B cell (primary cell): ENCODE measurements around the gene CRYGN. TPM values are rescaled to one million over a fixed set of nuclear protein-coding genes. Genes with fewer than 3 reads are reported as not detected.

Experiments used
- ATAC-seq: fragments of 200-7000 bp; cut with Tn5 transposase; one replicate; pipeline ENCODE4 v1.10.0; 2021; ENCODE audit warnings: low read depth, mild to moderate bottlenecking, moderate number of reproducible peaks, moderate library complexity
- CTCF ChIA-PET: fragments of 350-600 bp; sonication (Branson Sonifier 250); formaldehyde crosslinking; loops from one replicate; lab custom pipeline; 2021; ENCODE audit warnings: antibody characterized with exemption, inconsistent platforms; lab: Charles Lee
- POLR2A ChIA-PET: fragments of 350-600 bp; sonication (Branson Sonifier 250); formaldehyde crosslinking; loops from one replicate; lab custom pipeline; 2021; ENCODE audit warnings: antibody characterized with exemption; lab: Charles Lee
- DNase-seq: peaks from one replicate; pipeline ENCODE4 v3.0.0; 2013
- H2AFZ ChIP-seq: 2 replicates; pipeline ENCODE4 v1.6.1; 2012; ENCODE audit warnings: mild to moderate bottlenecking, low read depth, low read length; ENCODE audit not compliant: insufficient read depth, poor library complexity, severe bottlenecking
- H3K27ac ChIP-seq, 2 donors: 1 replicate in 1 of 2; 2 replicates in 1 of 2; pipeline ENCODE4 v1.5.1; 2012 to 2013; ENCODE audit warnings: low read length in 2 of 2, mild to moderate bottlenecking in 2 of 2, moderate library complexity in 1 of 2
- H3K27me3 ChIP-seq, 4 experiments: fragments of 200-600 bp in 1 of 4; sonication (generic) in 1 of 4; replicated peaks in 1 of 4; 1 replicate in 2 of 4; 2 replicates in 2 of 4; pipeline versions ENCODE4 v1.6.1 to v1.7.0; 2013 to 2016; ENCODE audit warnings: low read length in 3 of 4, mild to moderate bottlenecking in 2 of 4, mixed read lengths in 1 of 4, moderate library complexity in 1 of 4; ENCODE audit not compliant: insufficient read depth in 4 of 4, control insufficient read depth in 3 of 4; ENCODE audit errors: control extremely low read depth in 1 of 4
- H3K36me3 ChIP-seq, 2 experiments: replicated peaks in 1 of 2; 1 replicate in 1 of 2; 2 replicates in 1 of 2; pipeline versions ENCODE4 v1.6.1 to v1.7.1; 2013; ENCODE audit warnings: low read length in 1 of 2; ENCODE audit not compliant: insufficient read depth in 2 of 2, control insufficient read depth in 1 of 2; ENCODE audit errors: control extremely low read depth in 1 of 2, extremely low read depth in 1 of 2
- H3K4me1 ChIP-seq, 2 donors: fragments of 200-600 bp in 1 of 2; sonication (generic) in 1 of 2; 1 replicate in 1 of 2; 2 replicates in 1 of 2; pipeline versions ENCODE4 v1.5.1 to v1.6.1; 2013 to 2017; ENCODE audit warnings: low read length in 2 of 2; ENCODE audit not compliant: control insufficient read depth in 2 of 2, insufficient read depth in 2 of 2
- H3K4me2 ChIP-seq: replicated peaks from 2 replicates; pipeline ENCODE3; 2012; ENCODE audit warnings: mild to moderate bottlenecking, low read depth, low read length; ENCODE audit not compliant: poor library complexity, severe bottlenecking
- H3K4me3 ChIP-seq, 5 experiments: fragments of 200-600 bp in 1 of 5; sonication (generic) in 1 of 5; 1 replicate in 3 of 5; 2 replicates in 2 of 5; pipeline versions ENCODE4 v1.5.1 to v1.7.0; 2011 to 2016; ENCODE audit warnings: low read length in 4 of 5, mild to moderate bottlenecking in 4 of 5, low read depth in 2 of 5, control low read depth in 1 of 5, moderate library complexity in 1 of 5; ENCODE audit not compliant: insufficient read depth in 1 of 5; ENCODE audit errors: control extremely low read depth in 1 of 5, extremely low read depth in 1 of 5
- H3K79me2 ChIP-seq: fragments of 200-600 bp; sonication (generic); one replicate; pipeline ENCODE4 v1.6.0; 2016; ENCODE audit warnings: low read length; ENCODE audit not compliant: control insufficient read depth, insufficient read depth
- H3K9ac ChIP-seq: fragments of 200-600 bp; sonication (generic); 2 replicates; pipeline ENCODE4 v1.6.1; 2017; ENCODE audit warnings: mild to moderate bottlenecking, low read length, moderate library complexity
- H3K9me3 ChIP-seq, 3 donors: one replicate each; pipeline versions ENCODE4 v1.6.1 to v1.7.1; 2013; ENCODE audit warnings: low read length in 2 of 3; ENCODE audit not compliant: control insufficient read depth in 2 of 3, insufficient read depth in 1 of 3; ENCODE audit errors: control extremely low read depth in 1 of 3
- H4K20me1 ChIP-seq: 2 replicates; pipeline ENCODE4 v1.6.0; 2012; ENCODE audit warnings: mild to moderate bottlenecking, low read length; ENCODE audit not compliant: insufficient read depth, control insufficient read depth, poor library complexity, severe bottlenecking
- H3K27ac Mint-ChIP-seq: one replicate; pipeline ENCODE4 v1.8.0; 2021; ENCODE audit warnings: mixed read lengths
- H3K27me3 Mint-ChIP-seq: one replicate; pipeline ENCODE4 v1.8.0; 2021; ENCODE audit warnings: mixed read lengths
- H3K4me1 Mint-ChIP-seq: one replicate; pipeline ENCODE4 v1.8.0; 2021; ENCODE audit warnings: mixed read lengths
- H3K4me3 Mint-ChIP-seq: one replicate; pipeline ENCODE4 v1.8.0; 2021; ENCODE audit warnings: mixed read lengths
- H3K9me3 Mint-ChIP-seq: one replicate; pipeline ENCODE4 v1.8.0; 2022; ENCODE audit warnings: mixed read lengths; ENCODE audit not compliant: insufficient read depth
- CTCF ChIP-seq: fragments of 200-600 bp; IDR thresholded peaks from one replicate; pipeline ENCODE4 v1.8.0; 2022; ENCODE audit warnings: antibody characterized with exemption, mild to moderate bottlenecking
- EZH2 ChIP-seq: IDR thresholded peaks from 2 replicates; pipeline ENCODE4 v1.6.1; 2012; ENCODE audit warnings: borderline replicate concordance, low read depth, mild to moderate bottlenecking, moderate library complexity, low read length; ENCODE audit not compliant: insufficient read depth, poor library complexity, severe bottlenecking
- WGBS: methylation state at CpG from one replicate; pipeline ENCODE4 v1.1.5; 2013; ENCODE audit warnings: missing lambda C conversion rate; ENCODE audit not compliant: insufficient coverage; 5-methylcytosine and 5-hydroxymethylcytosine counted together
- intact Hi-C: fragments of 100-400 bp; cut with micrococcal nuclease; formaldehyde crosslinking; loops from one replicate; pipeline ENCODE4 v1.10.0; 2022
- polyA plus RNA-seq: library from polyadenylated mRNA; depleted of rRNA; stranded (reverse); fragments of >200 nt; gene quantifications from 2 replicates; pipeline ENCODE4 v1.2.3, GENCODE V29; 2012
- total RNA-seq, 2 donors: library from RNA; stranded (reverse); fragments of 120-200 nt in 1 of 2; gene quantifications; 1 replicate in 1 of 2; 2 replicates in 1 of 2; pipeline versions ENCODE4 v1.2.3 to v1.2.4, GENCODE V29; 2013 to 2022

Gene CRYGN
- total and polyA plus RNA-seq, 2 donors (not counting 1 experiment from before 2014, with no cell fraction given): not detected

- no peak overlapping the region for H3K27ac ChIP-seq
- intact Hi-C loops: no loop called here
- no peak overlapping the region for H3K4me2 ChIP-seq
- TF ChIP-seq CTCF (no peak), EZH2 (no peak)
- no peak overlapping the region for H3K4me3 ChIP-seq
- peaks cover 4% of the 10 kb centered on the region for H3K4me1 Mint-ChIP-seq
- no peaks in the 10 kb centered on the region for H3K9me3 Mint-ChIP-seq
- no peak overlapping the region for H2AFZ ChIP-seq
- WGBS: 98% methylated on average over 8 of the region's 15 CpGs
- peaks cover 24% of the 10 kb centered on the region for H3K27me3 Mint-ChIP-seq
- no peak overlapping the region for H3K4me3 Mint-ChIP-seq
- peaks cover 0 to 28% (median 11%) of the 10 kb centered on the region in 4 experiments for H3K27me3 ChIP-seq
- no peaks in the 10 kb centered on the region for H3K36me3 ChIP-seq
- DNase-seq (no peak), ATAC-seq (no peak)
- H3K9ac ChIP-seq: no peak overlapping the region
- no peaks in the 10 kb centered on the region for H3K79me2 ChIP-seq
- ChIA-PET POLR2A (no interaction called here), CTCF (no interaction called here)
- no peak overlapping the region for H3K27ac Mint-ChIP-seq
- peaks cover 7 to 8% of the 10 kb centered on the region in 2 donors for H3K4me1 ChIP-seq
- H4K20me1 ChIP-seq: no peaks in the 10 kb centered on the region
- peaks cover 0 to 3% (median 0%) of the 10 kb centered on the region in 3 donors for H3K9me3 ChIP-seq
These were observed 4.0 kb downstream of the CRYGN start for GRCh38 chr7:151435971-151436370.

GRCh38 chr7:151435103-151435916 is 4.6 kb downstream of the CRYGN start:
- H3K27me3 ChIP-seq: peaks cover 0 to 25% (median 8%) of the 10 kb centered on the region in 4 experiments
- DNase-seq (no peak), ATAC-seq (no peak)
- H3K4me1 ChIP-seq: peaks cover 7 to 8% of the 10 kb centered on the region in 2 donors
- H4K20me1 ChIP-seq: no peaks in the 10 kb centered on the region
- no peak overlapping the region for H3K4me3 Mint-ChIP-seq
- H3K79me2 ChIP-seq: no peaks in the 10 kb centered on the region
- H3K27ac Mint-ChIP-seq: no peak overlapping the region
- H3K9me3 Mint-ChIP-seq: no peaks in the 10 kb centered on the region
- no peak overlapping the region for H3K4me3 ChIP-seq
- H3K9me3 ChIP-seq: peaks cover 0 to 3% (median 0%) of the 10 kb centered on the region in 3 donors
- intact Hi-C loops: no loop called here
- ChIA-PET POLR2A (no interaction called here), CTCF (no interaction called here)
- H3K4me1 Mint-ChIP-seq: peaks cover 4% of the 10 kb centered on the region
- no peak overlapping the region for H3K4me2 ChIP-seq
- H3K36me3 ChIP-seq: no peaks in the 10 kb centered on the region
- H3K27me3 Mint-ChIP-seq: peaks cover 18% of the 10 kb centered on the region
- no peak overlapping the region for H3K27ac ChIP-seq
- H2AFZ ChIP-seq: no peak overlapping the region
- no peak overlapping the region for H3K9ac ChIP-seq
- 91% methylated on average over 19 of the region's 20 CpGs for WGBS
- TF ChIP-seq CTCF (no peak), EZH2 (no peak)
